Measurements from ENCODE around the gene HOOK2. TPM values are rescaled to one million over a fixed set of nuclear protein-coding genes. Genes with fewer than 3 reads are reported as not detected.
"Not testable (repeated sequence)": the region's sequence is repeated elsewhere in the genome, so short reads cannot be mapped to it uniquely, and the experiment has no call there.

Gene HOOK2
- total and polyA plus RNA-seq, 4 donors = 39.8 to 67.4 (median 50.6) TPM

DNA sequence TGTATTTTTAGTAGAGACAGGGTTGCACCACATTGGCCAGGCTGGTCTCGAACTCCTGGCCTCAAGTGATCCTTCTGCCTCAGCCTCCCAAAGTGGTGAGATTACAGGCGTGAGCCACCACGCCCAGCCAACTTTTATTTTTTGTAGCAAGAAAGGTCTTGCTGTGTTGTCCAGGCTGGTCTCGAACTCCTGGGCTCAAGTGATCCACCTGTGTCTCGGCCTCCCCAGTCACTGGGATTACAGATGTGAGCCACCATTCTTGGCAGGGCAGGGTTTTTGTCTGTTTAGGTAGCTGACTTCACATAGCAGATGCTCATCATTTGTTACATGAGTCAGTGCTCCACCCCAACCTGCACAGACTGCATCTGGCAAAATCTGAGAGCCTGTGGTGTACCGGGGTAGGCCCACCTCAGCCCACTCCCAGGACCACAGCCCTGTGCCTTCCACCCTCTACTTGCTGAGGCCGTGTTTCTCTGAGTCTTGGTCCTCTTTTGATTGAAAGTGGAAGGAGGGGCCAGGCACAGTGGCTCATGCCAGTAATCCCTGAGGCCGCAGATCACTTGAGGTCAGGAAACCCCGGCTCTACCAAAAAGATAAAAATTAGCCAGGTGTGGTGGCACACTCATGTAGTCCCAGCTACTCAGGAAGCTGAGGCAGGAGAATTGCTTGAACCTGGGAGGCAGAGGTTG lies 47.5 kb downstream of the HOOK2 start:
- DNase-seq (no peak), ATAC-seq (ENCODE audit: insufficient read depth, low FRiP score) (no peak)
- Histone ChIP-seq H3K9me3 (ENCODE audit: control insufficient read depth in 4 of 4, insufficient read depth in 3 of 4, low read length in 3 of 4) (no peaks in the 10 kb centered on the region), H3K4me1 (ENCODE audit: control insufficient read depth in 5 of 5, insufficient read depth in 5 of 5, low read length in 5 of 5) (peaks cover 1 to 23% (median 9%) of the 10 kb centered on the region in 5 donors), H3K4me3 (no peak overlapping the region), H3K36me3 (ENCODE audit: control insufficient read depth in 4 of 4, insufficient read depth in 4 of 4, low read length in 4 of 4) (peaks cover 4 to 28% (median 22%) of the 10 kb centered on the region in 4 donors), H3K27me3 (ENCODE audit: control insufficient read depth in 3 of 3, insufficient read depth in 3 of 3, low read length in 2 of 3) (no peaks in the 10 kb centered on the region), H3K27ac (ENCODE audit: low read depth in 1 of 2, low read length in 1 of 2) (no peak overlapping the region), H3K9ac (ENCODE audit: insufficient read depth in 1 of 2, low read length in 2 of 2) (no peak overlapping the region)
- 97 to 98% methylated on average over 9 of the region's 9 CpGs for WGBS, 2 donors
- TF ChIP-seq, protein P1, sequence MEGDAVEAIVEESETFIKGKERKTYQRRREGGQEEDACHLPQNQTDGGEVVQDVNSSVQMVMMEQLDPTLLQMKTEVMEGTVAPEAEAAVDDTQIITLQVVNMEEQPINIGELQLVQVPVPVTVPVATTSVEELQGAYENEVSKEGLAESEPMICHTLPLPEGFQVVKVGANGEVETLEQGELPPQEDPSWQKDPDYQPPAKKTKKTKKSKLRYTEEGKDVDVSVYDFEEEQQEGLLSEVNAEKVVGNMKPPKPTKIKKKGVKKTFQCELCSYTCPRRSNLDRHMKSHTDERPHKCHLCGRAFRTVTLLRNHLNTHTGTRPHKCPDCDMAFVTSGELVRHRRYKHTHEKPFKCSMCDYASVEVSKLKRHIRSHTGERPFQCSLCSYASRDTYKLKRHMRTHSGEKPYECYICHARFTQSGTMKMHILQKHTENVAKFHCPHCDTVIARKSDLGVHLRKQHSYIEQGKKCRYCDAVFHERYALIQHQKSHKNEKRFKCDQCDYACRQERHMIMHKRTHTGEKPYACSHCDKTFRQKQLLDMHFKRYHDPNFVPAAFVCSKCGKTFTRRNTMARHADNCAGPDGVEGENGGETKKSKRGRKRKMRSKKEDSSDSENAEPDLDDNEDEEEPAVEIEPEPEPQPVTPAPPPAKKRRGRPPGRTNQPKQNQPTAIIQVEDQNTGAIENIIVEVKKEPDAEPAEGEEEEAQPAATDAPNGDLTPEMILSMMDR (IDR thresholded peaks at IDR 0.05; ENCODE audit: control extremely low read depth, extremely low read depth) = no peak

DNA sequence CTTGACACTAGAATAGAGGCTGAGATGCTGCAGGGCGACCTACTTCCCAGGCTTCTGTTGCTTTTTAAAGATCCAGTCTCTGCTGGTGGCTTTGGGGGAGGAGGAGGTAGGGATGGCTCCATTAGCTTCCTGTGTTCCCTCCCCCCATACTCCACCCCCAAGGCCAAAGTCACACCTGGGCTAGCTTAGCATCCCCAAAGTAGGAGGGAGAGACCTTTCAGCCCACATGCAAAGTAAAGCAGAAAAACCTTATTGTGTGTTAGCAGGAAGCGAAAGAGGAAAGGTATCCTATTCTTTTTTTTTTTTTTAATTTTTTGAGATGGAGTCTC lies 48.4 kb downstream of the HOOK2 start:
- Histone ChIP-seq H3K9me3 (ENCODE audit: control insufficient read depth in 4 of 4, insufficient read depth in 3 of 4, low read length in 3 of 4) (no peaks in the 10 kb centered on the region), H3K27me3 (ENCODE audit: control insufficient read depth in 3 of 3, insufficient read depth in 3 of 3, low read length in 2 of 3) (no peaks in the 10 kb centered on the region), H3K36me3 (ENCODE audit: control insufficient read depth in 4 of 4, insufficient read depth in 4 of 4, low read length in 4 of 4) (peaks cover 4 to 28% (median 16%) of the 10 kb centered on the region in 4 donors), H3K9ac (ENCODE audit: insufficient read depth in 1 of 2, low read length in 2 of 2) (no peak overlapping the region), H3K4me3 (no peak overlapping the region), H3K27ac (ENCODE audit: low read depth in 1 of 2, low read length in 1 of 2) (no peak overlapping the region), H3K4me1 (ENCODE audit: control insufficient read depth in 5 of 5, insufficient read depth in 5 of 5, low read length in 5 of 5) (peaks cover 0 to 14% (median 5%) of the 10 kb centered on the region in 5 donors)
- ATAC-seq (ENCODE audit: insufficient read depth, low FRiP score) = no peak
- no peak for DNase-seq
- TF ChIP-seq, protein P1 (IDR thresholded peaks at IDR 0.05; ENCODE audit: control extremely low read depth, extremely low read depth) = no peak
- WGBS, 2 donors = 97 to 100% methylated on average over 2 of the region's 2 CpGs

DNA sequence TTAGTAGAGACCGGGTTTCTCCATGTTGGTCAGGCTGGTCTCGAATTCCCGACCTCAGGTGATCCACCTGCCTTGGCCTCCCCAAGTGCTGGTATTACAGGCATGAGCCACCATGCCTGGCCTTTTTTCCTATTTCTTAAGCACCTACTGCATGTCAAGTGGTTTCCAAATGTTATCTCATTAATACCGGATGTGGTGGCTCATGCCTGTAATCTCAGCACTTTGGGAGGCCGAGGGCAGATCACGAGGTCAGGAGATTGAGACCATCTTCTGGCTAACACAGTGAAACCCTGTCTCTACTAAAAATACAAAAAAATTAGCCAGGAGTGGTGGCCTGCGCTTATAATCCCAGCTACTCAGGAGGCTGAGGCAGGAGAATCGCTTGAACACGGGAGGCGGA lies 49.7 kb downstream of the HOOK2 start:
- DNase-seq; ATAC-seq (ENCODE audit: insufficient read depth, low FRiP score); H3K9me3 ChIP-seq (ENCODE audit: control insufficient read depth in 4 of 4, insufficient read depth in 3 of 4, low read length in 3 of 4); H3K27me3 ChIP-seq (ENCODE audit: control insufficient read depth in 3 of 3, insufficient read depth in 3 of 3, low read length in 2 of 3); H3K4me3 ChIP-seq; H3K9ac ChIP-seq (ENCODE audit: insufficient read depth in 1 of 2, low read length in 2 of 2); H3K27ac ChIP-seq (ENCODE audit: low read depth in 1 of 2, low read length in 1 of 2): not testable (repeated sequence)
- Histone ChIP-seq H3K36me3 (ENCODE audit: control insufficient read depth in 4 of 4, insufficient read depth in 4 of 4, low read length in 4 of 4) (peaks cover 3 to 19% (median 9%) of the 10 kb centered on the region in 4 donors), H3K4me1 (ENCODE audit: control insufficient read depth in 5 of 5, insufficient read depth in 5 of 5, low read length in 5 of 5) (peaks cover 0 to 17% (median 5%) of the 10 kb centered on the region in 5 donors)
- 95 to 98% methylated on average over 10 of the region's 10 CpGs for WGBS, 2 donors

DNA sequence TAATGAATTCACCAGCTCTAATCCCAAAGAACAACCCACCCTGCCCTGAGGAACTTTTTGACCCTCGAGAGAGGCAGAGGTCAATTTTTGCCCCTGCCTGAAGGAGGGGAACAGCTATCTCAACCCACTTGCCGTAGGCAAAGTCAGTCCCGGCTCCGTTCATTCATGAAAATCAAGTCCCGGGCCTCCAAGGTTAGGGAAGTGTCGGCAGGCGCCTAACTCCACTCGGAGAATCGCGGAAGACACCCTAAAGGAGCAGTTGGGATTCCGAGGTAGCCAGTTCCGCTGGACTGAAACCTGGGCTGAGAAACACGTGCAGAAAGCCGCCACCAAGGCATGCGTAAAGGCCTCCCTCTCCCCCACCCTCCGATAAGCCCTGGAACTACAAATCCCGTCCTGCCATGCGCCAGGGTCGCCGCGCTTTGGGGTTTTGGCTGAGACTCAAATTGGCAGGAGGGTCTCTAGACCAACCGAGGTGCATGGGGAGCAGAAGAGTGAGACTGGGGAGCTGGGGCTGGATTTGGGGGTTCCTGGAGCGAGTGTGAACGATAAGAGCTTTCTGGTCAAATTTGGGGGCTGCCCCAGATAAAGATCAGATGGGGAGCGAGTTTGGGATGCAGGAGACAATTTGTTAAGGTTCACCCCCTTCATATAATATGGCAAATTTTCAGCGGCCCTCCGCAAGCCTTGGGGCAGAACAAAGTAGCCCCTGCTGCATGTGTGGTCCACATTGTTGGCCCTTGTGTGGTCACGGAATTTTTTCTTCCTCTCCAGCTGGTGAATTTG lies 51.5 kb downstream of the HOOK2 start, which contains the start of gene TNPO2:
TNPO2 (minus strand) TSS at position 292 of the 786 bp plus-strand sequence. CDS start 2,955 bp downstream, outside the sequence.
- WGBS, 2 donors = 3 to 6% methylated on average over 28 of the region's 28 CpGs
- Histone ChIP-seq H3K36me3 (ENCODE audit: control insufficient read depth in 4 of 4, insufficient read depth in 4 of 4, low read length in 4 of 4) (peaks cover 0 to 7% (median 5%) of the 10 kb centered on the region in 4 donors), H3K4me3 (peak within 1 kb of the TSS; percentile 35), H3K27ac (ENCODE audit: low read depth in 1 of 2, low read length in 1 of 2) (peak within 1 kb of the TSS; percentile 37 to 82), H3K4me1 (ENCODE audit: control insufficient read depth in 5 of 5, insufficient read depth in 5 of 5, low read length in 5 of 5) (peaks cover 0 to 25% (median 10%) of the 10 kb centered on the region in 5 donors), H3K9ac (ENCODE audit: insufficient read depth in 1 of 2, low read length in 2 of 2) (peak within 1 kb of the TSS; percentile 57 to 61), H3K27me3 (ENCODE audit: control insufficient read depth in 3 of 3, insufficient read depth in 3 of 3, low read length in 2 of 3) (no peaks in the 10 kb centered on the region), H3K9me3 (ENCODE audit: control insufficient read depth in 4 of 4, insufficient read depth in 3 of 4, low read length in 3 of 4) (no peaks in the 10 kb centered on the region)
- ATAC-seq (ENCODE audit: insufficient read depth, low FRiP score) (peak; percentile 28), DNase-seq (peak; percentile 80 to 84 (median 82))
- TF ChIP-seq, protein P1 (IDR thresholded peaks at IDR 0.05; ENCODE audit: control extremely low read depth, extremely low read depth) = no peak

All from lung (tissue), 12 donors.